OCI-LY1 (cell line): ENCODE results near the gene MRPL40.

Source experiments
- CTCF ChIP-seq: fragments of 200-600 bp; sonication (generic), shearing (Covaris generic); IDR thresholded peaks from 2 replicates; pipeline ENCODE4 v1.5.1; 2017; ENCODE audit warnings: mild to moderate bottlenecking, antibody characterized with exemption, low read length, moderate library complexity, mixed read lengths
- EZH2 ChIP-seq: fragments of 200-600 bp; sonication (generic), shearing (Covaris generic); IDR thresholded peaks from 2 replicates; pipeline ENCODE4 v1.8.0; 2017; ENCODE audit warnings: borderline replicate concordance, mixed run types, mild to moderate bottlenecking, antibody characterized with exemption, low read length, moderate library complexity, mixed read lengths

GRCh38 chr22:19402642-19403191, 29.6 kb upstream of the MRPL40 start:
- TF ChIP-seq CTCF = no peak
- no peak for TF ChIP-seq EZH2
